ENCODE results near the gene MORF4L2. TPM values are rescaled to one million over a fixed set of nuclear protein-coding genes. Genes with fewer than 3 reads are reported as not detected.
"Not testable (repeated sequence)": the region's sequence is repeated elsewhere in the genome, so short reads cannot be mapped to it uniquely, and the experiment has no call there.

The MORF4L2 gene
- total RNA-seq, 2 donors from 2014 or later: 176 to 184 TPM

DNA sequence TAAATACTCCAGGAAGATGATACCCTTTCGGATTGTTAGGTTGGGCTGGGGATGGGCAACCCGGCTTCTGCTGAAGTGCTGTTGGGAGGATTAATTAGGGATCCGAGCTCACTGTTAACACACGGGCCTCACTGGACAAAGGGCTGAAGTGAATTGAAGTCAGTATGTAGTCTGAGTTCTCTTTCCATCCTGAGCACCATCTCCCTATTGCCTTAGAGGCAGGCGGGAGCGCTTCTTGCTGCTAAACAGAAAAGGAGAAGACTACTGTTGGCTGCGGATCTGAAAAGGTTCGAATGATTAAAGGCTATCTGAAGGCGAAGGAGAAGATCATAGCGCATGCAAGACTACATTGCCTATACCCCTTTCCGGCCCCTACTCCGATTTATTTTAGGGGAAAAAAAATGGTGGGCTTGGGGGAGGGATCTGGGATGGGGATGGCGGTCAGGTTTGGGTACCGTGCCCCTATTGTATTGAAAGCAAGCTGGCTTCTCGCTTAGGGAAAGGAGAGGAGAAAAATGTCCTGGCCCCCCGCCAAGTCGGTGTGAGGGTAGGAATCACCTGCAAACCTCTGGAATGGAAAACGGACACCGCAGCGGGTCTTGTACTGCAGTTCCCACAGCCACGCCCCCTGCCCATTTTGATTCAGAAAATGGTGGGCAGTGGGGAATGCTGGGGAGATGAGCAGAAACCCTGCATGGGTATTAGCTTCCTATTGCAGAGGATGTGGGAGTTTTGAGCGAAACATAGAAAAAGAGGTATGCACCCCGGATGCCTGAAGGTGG is 22.3 kb downstream of the MORF4L2 start:
- Mint-ChIP-seq H3K4me1 (ENCODE audit: low read depth in 2 of 2) (no peaks in the 10 kb centered on the region), H3K27me3 (peaks cover 25 to 31% of the 10 kb centered on the region in 2 donors)

DNA sequence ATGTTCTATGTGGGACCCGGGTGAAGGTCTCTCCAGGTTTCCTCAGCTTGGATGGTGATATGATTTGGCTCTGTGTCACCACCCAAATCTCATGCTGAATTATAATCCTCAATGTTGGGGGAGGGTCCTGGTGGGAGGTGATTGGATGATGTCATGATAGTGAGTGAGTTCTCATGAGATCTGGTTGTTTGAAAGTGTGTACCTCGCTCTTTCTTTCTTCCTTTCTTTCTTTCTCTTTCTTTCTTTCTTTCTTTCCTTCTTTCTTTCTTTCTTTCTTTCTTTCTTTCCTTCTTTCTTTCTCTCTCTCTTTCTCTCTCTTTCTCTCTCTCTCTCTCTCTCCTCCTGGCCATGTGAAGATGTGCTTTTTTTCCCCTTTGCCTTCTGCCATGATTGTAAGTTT is 27.0 kb downstream of the MORF4L2 start:
- peaks cover 20 to 29% of the 10 kb centered on the region in 2 donors for H3K27me3 Mint-ChIP-seq
- not testable (repeated sequence) for H3K27ac Mint-ChIP-seq; H3K36me3 Mint-ChIP-seq; H3K4me3 Mint-ChIP-seq; ATAC-seq; H3K4me1 Mint-ChIP-seq (ENCODE audit: low read depth in 2 of 2); H3K9me3 Mint-ChIP-seq; DNase-seq (ENCODE audit: low spot score)

More for the DNA sequence above, 22.3 kb downstream of the MORF4L2 start:
- Mint-ChIP-seq H3K36me3 (no peaks in the 10 kb centered on the region), H3K9me3 (no peaks in the 10 kb centered on the region), H3K27ac (no peak overlapping the region), H3K4me3 (no peak overlapping the region)
- ATAC-seq (no peak), DNase-seq (ENCODE audit: low spot score) (no peak)

DNA sequence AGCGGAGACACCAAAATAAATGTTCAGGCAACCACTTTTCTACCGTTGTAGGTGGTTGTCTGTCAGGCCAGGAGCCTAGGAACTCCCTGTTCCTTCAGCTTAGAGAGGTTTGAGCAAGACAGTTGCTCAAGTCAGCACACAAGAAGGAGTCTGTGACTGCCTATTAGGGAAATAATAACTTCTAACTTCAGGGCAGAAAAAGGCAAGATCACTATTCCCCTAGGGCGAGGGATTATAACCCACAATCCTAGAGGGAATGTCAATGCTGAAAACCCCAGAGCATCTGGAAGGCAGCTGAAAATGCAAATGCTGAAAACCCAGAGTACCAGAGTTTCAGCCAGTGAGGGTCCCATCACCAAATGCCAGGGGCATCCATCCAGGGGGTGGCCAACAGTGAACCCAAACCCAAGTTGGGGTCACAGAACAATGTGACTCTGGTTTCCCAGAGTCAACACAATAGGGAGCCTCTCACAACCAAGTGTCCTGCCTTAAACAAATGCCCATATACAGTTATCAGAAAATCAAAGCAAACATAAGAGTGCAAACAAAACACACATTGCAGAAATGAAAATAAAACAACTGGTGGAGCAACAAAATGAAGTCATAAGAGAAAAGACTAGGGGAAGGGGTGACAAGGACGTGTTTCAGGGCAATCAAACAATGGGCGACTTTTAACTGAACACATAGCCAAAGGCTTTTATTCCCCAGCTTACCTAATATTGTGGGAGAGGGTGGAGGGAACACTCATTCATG is 27.6 kb downstream of the MORF4L2 start:
- Mint-ChIP-seq H3K4me1 (ENCODE audit: low read depth in 2 of 2) (peaks cover 0 to 2% of the 10 kb centered on the region in 2 donors), H3K27me3 (peaks cover 14 to 25% of the 10 kb centered on the region in 2 donors), H3K27ac (no peak overlapping the region), H3K36me3 (no peaks in the 10 kb centered on the region), H3K4me3 (no peak overlapping the region), H3K9me3 (no peaks in the 10 kb centered on the region)
- ATAC-seq: no peak
- DNase-seq (ENCODE audit: low spot score): no peak

DNA sequence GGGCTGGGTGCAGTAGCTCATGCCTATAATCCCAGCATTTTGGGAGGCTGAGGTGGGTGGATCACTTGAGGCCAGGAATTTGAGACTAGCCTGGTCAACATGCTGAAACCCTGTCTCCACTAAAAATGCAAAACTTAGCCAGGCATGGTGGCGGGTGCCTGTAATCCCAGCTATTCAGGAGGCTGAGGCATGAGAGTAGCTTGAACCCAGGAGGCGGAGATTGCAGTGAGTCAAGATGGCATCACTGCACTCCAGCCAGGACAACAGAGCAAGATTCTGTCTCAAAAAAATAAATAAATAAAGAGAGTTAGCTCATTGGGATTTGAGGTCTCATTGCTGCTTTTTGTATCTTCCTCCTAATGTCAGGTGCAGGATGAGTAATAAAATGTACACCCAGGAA is 29.4 kb downstream of the MORF4L2 start:
- H3K4me1 Mint-ChIP-seq (ENCODE audit: low read depth in 2 of 2); ATAC-seq; H3K9me3 Mint-ChIP-seq; H3K27ac Mint-ChIP-seq; H3K36me3 Mint-ChIP-seq; DNase-seq (ENCODE audit: low spot score); H3K4me3 Mint-ChIP-seq: not testable (repeated sequence)
- peaks cover 12 to 17% of the 10 kb centered on the region in 2 donors for H3K27me3 Mint-ChIP-seq

DNA sequence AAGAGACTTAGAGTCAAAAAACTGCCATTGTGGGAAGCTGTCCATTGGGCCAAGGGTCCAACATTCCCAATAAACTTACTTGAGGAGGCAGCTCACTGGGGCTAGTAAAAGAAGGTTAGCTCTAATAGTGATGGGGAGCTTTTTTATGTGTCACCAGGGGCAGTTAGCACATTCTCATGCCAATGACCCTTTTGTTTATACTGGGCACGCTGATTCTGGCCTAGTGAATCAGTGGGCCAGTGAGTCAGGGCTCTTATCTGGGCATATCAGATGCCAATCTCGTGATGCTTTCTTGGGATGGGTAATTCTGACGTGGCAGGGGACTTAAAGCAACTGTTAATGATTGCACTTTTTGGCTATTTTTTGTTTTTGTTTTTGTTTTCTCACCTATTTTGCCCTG is 29.9 kb downstream of the MORF4L2 start:
- H3K4me3 Mint-ChIP-seq: no peak overlapping the region
- no peak overlapping the region for H3K27ac Mint-ChIP-seq
- peaks cover 12 to 17% of the 10 kb centered on the region in 2 donors for H3K27me3 Mint-ChIP-seq
- ATAC-seq (no peak), DNase-seq (ENCODE audit: low spot score) (no peak)
- no peaks in the 10 kb centered on the region for H3K36me3 Mint-ChIP-seq
- peaks cover 0 to 2% of the 10 kb centered on the region in 2 donors for H3K4me1 Mint-ChIP-seq (ENCODE audit: low read depth in 2 of 2)
- no peaks in the 10 kb centered on the region for H3K9me3 Mint-ChIP-seq

DNA sequence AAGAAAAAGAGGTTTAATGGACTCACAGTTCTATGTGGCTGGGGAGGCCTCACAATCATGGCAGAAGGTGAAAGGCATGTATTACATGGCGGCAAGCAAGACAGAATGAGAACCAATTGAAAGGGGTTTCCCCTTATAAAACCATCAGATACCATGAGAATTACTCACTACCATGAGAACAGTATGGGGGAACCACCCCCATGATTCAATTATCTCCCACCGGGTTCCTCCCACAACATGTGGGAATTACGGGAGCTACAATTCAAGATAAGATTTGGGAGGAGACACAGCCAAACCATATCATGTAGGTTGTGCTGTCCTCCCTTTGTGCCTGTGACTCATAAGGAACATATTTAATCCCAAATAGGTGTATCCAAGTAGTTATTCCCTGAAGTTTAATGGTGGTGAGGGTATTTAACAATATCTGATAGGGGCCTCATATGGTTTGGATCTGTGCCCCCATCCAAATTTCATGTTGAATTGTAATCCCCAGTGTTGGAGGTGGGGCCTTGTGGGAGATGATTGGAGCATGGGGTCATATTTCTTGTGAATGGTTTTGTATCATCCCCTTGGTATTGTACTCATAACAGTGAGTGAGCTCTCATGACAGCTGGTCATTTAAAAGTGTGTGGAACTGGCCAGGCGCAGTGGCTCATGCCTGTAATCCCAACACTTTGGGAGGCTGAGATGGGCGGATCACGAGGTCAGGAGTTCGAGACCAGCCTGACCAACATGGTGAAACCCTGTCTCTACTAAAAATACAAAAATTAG is 31.1 kb downstream of the MORF4L2 start:
- not testable (repeated sequence) for H3K9me3 Mint-ChIP-seq; ATAC-seq; H3K4me1 Mint-ChIP-seq (ENCODE audit: low read depth in 2 of 2); H3K4me3 Mint-ChIP-seq; H3K36me3 Mint-ChIP-seq; H3K27ac Mint-ChIP-seq; DNase-seq (ENCODE audit: low spot score)
- peaks cover 11 to 13% of the 10 kb centered on the region in 2 donors for H3K27me3 Mint-ChIP-seq

DNA sequence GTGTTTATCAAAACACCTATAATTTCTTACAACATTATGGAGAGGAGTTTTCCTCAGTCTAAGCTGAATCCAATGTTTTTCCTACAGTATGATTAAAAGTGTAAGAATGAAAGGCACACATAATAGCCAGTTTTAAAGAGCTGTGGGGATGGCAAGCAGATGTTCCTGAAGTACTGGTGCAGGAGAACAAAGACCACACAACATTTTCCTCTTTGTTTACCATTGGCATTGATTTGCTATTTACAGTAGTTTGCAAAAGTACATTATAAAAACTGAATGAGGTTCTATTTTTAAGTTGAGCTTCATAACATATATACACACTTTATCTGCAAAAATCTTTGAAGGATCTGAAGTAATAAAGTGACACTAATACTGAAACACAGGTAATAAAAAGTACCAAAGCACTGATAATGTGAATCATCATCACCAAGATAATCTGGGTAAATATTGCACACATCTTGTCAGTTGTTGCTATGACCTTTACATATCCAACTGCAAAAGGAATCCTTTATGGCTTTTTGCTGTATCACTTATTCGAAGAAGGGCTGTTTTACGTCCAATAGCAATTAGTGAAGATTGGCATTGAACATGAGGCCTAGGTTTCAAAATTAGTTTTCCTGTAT is 35.2 kb downstream of the MORF4L2 start:
- Mint-ChIP-seq H3K9me3 (no peaks in the 10 kb centered on the region), H3K27ac (no peak overlapping the region), H3K27me3 (peaks cover 13 to 22% of the 10 kb centered on the region in 2 donors), H3K4me3 (no peak overlapping the region), H3K4me1 (ENCODE audit: low read depth in 2 of 2) (no peaks in the 10 kb centered on the region), H3K36me3 (no peaks in the 10 kb centered on the region)
- ATAC-seq: no peak
- no peak for DNase-seq (ENCODE audit: low spot score)

DNA sequence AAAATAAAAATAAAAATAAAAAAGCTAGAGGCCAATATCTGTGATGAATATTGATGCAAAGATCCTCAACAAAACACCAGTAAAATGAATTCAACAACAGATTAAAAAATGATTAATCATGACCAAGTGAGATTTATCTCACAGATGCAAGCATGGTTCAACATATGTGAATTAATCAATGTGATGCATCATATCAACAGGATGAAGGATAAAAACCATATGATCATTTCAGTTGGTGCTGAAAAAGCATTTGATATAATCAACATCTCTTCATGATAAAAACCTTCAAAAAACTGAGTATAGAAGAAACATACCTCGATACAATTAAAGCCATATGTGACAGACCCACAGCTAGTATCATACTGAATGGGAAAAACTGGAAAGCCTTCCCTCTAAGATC is 38.9 kb downstream of the MORF4L2 start:
- H3K36me3 Mint-ChIP-seq: no peaks in the 10 kb centered on the region
- peaks cover 25 to 48% of the 10 kb centered on the region in 2 donors for H3K27me3 Mint-ChIP-seq
- ATAC-seq (no peak), DNase-seq (ENCODE audit: low spot score) (no peak)
- no peaks in the 10 kb centered on the region for H3K9me3 Mint-ChIP-seq
- H3K4me3 Mint-ChIP-seq: no peak overlapping the region
- no peaks in the 10 kb centered on the region for H3K4me1 Mint-ChIP-seq (ENCODE audit: low read depth in 2 of 2)
- no peak overlapping the region for H3K27ac Mint-ChIP-seq

DNA sequence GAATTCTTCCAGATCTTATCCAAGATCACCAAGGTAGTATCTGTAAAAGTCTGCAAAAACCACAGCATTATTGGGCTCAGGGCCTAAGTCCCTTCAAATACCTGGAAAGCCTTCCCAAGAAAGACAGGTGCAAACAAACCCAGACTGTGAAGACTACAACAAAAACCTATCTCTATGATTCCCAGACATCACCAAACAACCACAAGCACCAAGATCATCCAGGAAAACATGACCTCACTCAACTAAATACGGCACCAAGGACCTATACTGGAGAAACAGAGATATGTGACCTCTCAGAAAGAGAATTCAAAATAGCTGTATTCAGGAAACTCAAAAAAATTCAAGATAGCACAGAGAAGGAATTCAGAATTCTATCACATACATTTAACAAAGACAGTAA is 42.4 kb downstream of the MORF4L2 start:
- Mint-ChIP-seq H3K9me3 (no peaks in the 10 kb centered on the region), H3K36me3 (no peaks in the 10 kb centered on the region), H3K4me1 (ENCODE audit: low read depth in 2 of 2) (no peaks in the 10 kb centered on the region), H3K27ac (no peak overlapping the region), H3K27me3 (peaks cover 20 to 44% of the 10 kb centered on the region in 2 donors), H3K4me3 (no peak overlapping the region)
- DNase-seq (ENCODE audit: low spot score) (no peak), ATAC-seq (no peak)

DNA sequence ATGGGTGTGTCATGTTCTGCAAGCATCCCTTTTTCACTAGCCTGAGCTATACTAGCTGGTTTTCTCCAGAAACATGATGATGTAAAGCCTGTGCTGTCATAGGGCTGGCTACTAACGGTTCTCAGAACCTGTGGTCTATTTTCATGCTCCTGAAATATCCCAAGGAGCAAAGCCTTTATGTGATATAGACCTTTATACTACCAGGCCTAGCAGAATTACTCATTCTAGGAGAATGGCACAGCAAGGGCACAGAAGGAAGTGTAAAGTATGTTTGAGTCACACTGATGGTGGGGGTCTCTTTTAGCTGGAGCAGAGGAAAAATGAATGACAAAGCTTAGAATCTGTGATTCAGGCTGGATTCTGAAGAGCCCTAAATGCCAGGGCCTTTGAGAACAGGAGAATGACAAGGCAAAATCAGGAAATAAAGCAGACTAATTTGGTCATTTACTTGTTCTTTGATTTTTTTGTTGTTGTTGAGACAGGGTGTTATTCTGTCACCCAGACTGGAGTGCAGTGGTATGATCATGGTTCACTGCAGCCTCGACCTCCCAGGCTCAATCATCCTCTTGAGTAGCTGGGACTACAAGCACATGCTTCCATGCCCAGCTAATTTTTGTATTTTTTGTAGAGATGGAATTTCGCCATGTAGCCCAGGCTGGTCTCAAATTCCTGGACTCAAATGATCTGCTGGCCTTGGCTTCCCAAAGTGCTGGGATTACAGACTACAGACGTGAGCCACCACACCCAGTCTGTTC is 45.9 kb downstream of the MORF4L2 start:
- ATAC-seq (no peak), DNase-seq (ENCODE audit: low spot score) (no peak)
- no peak overlapping the region for H3K27ac Mint-ChIP-seq
- H3K9me3 Mint-ChIP-seq: no peaks in the 10 kb centered on the region
- no peaks in the 10 kb centered on the region for H3K4me1 Mint-ChIP-seq (ENCODE audit: low read depth in 2 of 2)
- H3K27me3 Mint-ChIP-seq: peaks cover 14 to 19% of the 10 kb centered on the region in 2 donors
- H3K36me3 Mint-ChIP-seq: no peaks in the 10 kb centered on the region
- H3K4me3 Mint-ChIP-seq: no peak overlapping the region

DNA sequence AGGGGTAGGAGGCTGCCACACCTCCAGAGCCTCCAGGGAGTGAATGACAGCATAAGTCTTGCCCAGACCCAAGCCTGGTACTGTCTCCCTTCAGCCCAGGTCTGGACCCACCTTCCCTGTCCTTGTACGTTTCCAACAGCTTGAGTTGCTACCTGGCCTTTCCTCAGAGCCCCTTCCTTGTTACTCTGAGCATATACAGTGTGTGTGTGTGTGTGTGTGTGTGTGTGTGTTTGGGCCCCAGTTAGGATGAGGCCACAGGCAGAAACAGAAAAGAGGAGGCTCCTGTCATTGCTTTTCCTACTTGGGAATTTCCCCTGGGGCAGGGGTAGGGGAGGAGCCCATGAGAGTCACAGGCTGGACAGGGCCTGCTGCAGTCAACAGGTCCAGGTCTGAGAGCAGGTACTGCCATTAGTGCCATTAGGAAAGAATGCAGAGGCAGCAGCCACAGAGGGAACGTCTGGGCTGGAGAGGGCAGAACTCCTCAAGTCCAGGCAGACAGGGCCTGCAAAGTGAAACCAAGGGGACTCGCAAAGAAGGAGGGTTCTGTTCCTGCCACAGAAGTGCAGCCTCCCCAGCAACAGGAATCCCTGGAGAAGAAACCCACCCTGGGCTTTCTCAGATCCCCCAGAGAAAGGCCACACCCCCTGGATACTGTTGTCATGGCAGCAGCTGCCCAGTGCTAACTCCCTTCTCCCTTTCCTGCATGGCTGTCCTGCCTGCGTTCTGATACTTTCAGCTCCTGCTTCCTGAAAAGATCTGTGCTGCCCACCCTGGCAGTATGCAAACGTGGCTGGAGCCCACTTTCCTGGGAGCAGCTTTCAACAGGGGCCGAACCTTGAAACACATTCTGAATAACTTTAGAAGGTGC is 47.8 kb downstream of the MORF4L2 start:
- not testable (repeated sequence) for H3K36me3 Mint-ChIP-seq; DNase-seq (ENCODE audit: low spot score); H3K9me3 Mint-ChIP-seq; H3K4me1 Mint-ChIP-seq (ENCODE audit: low read depth in 2 of 2); H3K27me3 Mint-ChIP-seq; H3K27ac Mint-ChIP-seq; H3K4me3 Mint-ChIP-seq
- ATAC-seq: peak in 1 of 2 donors; percentile 32

DNA sequence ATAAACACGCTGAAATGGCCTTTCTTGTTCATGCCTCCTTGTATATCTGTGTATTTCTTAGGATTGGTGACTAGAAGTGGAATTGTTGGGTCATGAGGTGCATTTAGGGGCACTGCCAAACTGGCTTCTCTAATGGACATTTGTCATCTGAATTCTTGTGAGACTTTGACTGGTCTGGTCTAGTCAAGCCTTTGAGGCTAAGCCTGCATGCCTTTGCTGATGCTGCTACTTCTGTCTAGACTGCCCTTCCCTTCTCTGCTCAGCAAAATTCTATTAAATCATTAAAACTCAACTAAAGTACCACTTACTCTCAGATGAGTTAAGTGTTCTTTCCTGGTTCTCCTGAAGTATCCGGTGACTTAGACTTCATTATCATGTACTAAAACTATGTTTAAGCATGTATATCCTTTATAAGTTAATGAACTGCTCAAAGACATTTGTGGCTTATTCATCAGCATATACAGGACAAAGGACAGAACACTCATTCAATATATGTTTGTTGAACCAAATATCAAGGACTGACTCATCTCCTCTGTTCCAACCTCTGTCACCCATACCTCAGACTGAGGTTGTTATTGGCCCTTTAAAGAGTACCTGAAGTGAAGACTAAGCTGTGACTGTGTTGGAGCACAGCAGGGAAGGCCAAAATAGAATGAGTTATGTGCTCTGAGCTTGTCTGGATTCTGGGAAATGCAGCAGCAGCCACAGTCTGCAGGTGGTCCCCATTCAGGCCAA is 48.7 kb downstream of the MORF4L2 start:
- DNase-seq (ENCODE audit: low spot score) (no peak), ATAC-seq (no peak)
- H3K27ac Mint-ChIP-seq: no peak overlapping the region
- H3K4me3 Mint-ChIP-seq: no peak overlapping the region
- H3K36me3 Mint-ChIP-seq: no peaks in the 10 kb centered on the region
- H3K4me1 Mint-ChIP-seq (ENCODE audit: low read depth in 2 of 2): no peaks in the 10 kb centered on the region
- peaks cover 0 to 3% of the 10 kb centered on the region in 2 donors for H3K27me3 Mint-ChIP-seq
- H3K9me3 Mint-ChIP-seq: no peaks in the 10 kb centered on the region
